ENCODE data around the gene BTG2. TPM values are rescaled to one million over a fixed set of nuclear protein-coding genes. Genes with fewer than 3 reads are reported as not detected.

BTG2 gene
- total and polyA plus RNA-seq, 3 experiments from 2014 or later, result 97.8 to 138 (median 102) TPM

Other genes starting within 250 kb of the BTG2 start
- gene MYOG, start 219.5 kb upstream of the BTG2 start, total RNA-seq, result not detected
- not detected for gene MYOG, start 219.5 kb upstream of the BTG2 start, polyA plus RNA-seq
- gene ADORA1, start 177.8 kb upstream of the BTG2 start, total RNA-seq, result not detected
- not detected for gene ADORA1, start 177.8 kb upstream of the BTG2 start, polyA plus RNA-seq
- not detected for gene MYBPH, start 129.7 kb upstream of the BTG2 start, total RNA-seq
- gene MYBPH, start 129.7 kb upstream of the BTG2 start, polyA plus RNA-seq, result not detected
- not detected for gene CHI3L1, start 118.8 kb upstream of the BTG2 start, total RNA-seq
- gene CHI3L1, start 118.8 kb upstream of the BTG2 start, polyA plus RNA-seq, result not detected
- gene CHIT1, start 75.8 kb upstream of the BTG2 start, total RNA-seq, result under 1 TPM in 1 of 2 experiments, not detected in 1; 0.07 TPM
- not detected for gene CHIT1, start 75.8 kb upstream of the BTG2 start, polyA plus RNA-seq
- 1 to 10 TPM in 1 of 2 experiments, under 1 TPM in 1; 0.51 to 1.2 TPM for gene FMOD, start 45.6 kb downstream of the BTG2 start, total RNA-seq
- gene FMOD, start 45.6 kb downstream of the BTG2 start, polyA plus RNA-seq, result not detected
- gene PRELP, start 170.3 kb downstream of the BTG2 start, total RNA-seq, result not detected
- not detected for gene PRELP, start 170.3 kb downstream of the BTG2 start, polyA plus RNA-seq
- gene OPTC, start 188.6 kb downstream of the BTG2 start, total RNA-seq, result not detected
- gene OPTC, start 188.6 kb downstream of the BTG2 start, polyA plus RNA-seq, result not detected